A673 (cell line): ENCODE results near the gene PGA3. TPM values are rescaled to one million over a fixed set of nuclear protein-coding genes. Genes with fewer than 3 reads are reported as not detected.

Source experiments
- BruUV-seq: library from RNA; stranded (reverse); fragments of 400-500 nt; replicated peaks from 2 replicates; lab custom pipeline; 2021; lab: Mats Ljungman, UMichigan
- CTCF ChIA-PET: fragments of 300-600 bp; sonication (Branson Sonifier 250); formaldehyde crosslinking; loops from one replicate; lab custom pipeline; 2022; ENCODE audit warnings: antibody characterized with exemption; lab: Charles Lee
- POLR2A ChIA-PET: fragments of 300-600 bp; sonication (Branson Sonifier 250); formaldehyde crosslinking; loops from one replicate; lab custom pipeline; 2022; ENCODE audit warnings: antibody characterized with exemption; ENCODE audit not compliant: low non-redundant PET; lab: Charles Lee
- DNase-seq: peaks from one replicate; pipeline ENCODE4 v3.0.0-alpha.2; 2015; ENCODE audit warnings: low spot score
- H3K27ac ChIP-seq: fragments of 200-600 bp; sonication (generic); 2 replicates; pipeline ENCODE4 v1.5.1; 2016; ENCODE audit warnings: mixed run types, low read depth, mild to moderate bottlenecking, mixed read lengths, antibody characterized with exemption, low read length; ENCODE audit not compliant: poor library complexity, severe bottlenecking
- H3K27me3 ChIP-seq: fragments of 200-600 bp; sonication (generic); replicated peaks from 2 replicates; pipeline ENCODE4 v1.6.1; 2017; ENCODE audit warnings: mixed run types, low read depth, mild to moderate bottlenecking, mixed read lengths, antibody characterized with exemption, low read length; ENCODE audit not compliant: insufficient read depth, poor library complexity
- H3K36me3 ChIP-seq: fragments of 200-600 bp; sonication (generic); 2 replicates; pipeline ENCODE4 v1.6.1; 2016; ENCODE audit warnings: mixed run types, mild to moderate bottlenecking, mixed read lengths, antibody characterized with exemption, low read length; ENCODE audit not compliant: insufficient read depth, poor library complexity, severe bottlenecking
- H3K4me1 ChIP-seq: fragments of 200-600 bp; sonication (generic); 2 replicates; pipeline ENCODE4 v1.6.1; 2017; ENCODE audit warnings: mixed run types, mild to moderate bottlenecking, mixed read lengths, antibody characterized with exemption, low read length; ENCODE audit not compliant: insufficient read depth, poor library complexity, severe bottlenecking
- H3K4me3 ChIP-seq: fragments of 200-600 bp; sonication (generic); 2 replicates; pipeline ENCODE4 v1.5.1; 2016; ENCODE audit warnings: low read depth, mixed run types, mild to moderate bottlenecking, mixed read lengths, low read length; ENCODE audit not compliant: poor library complexity, severe bottlenecking
- H3K9me3 ChIP-seq: fragments of 200-600 bp; sonication (generic); 2 replicates; pipeline ENCODE4 v1.6.1; 2016; ENCODE audit warnings: mixed run types, low read depth, mild to moderate bottlenecking, mixed read lengths, antibody characterized with exemption, low read length; ENCODE audit not compliant: poor library complexity, severe bottlenecking
- CTCF ChIP-seq: fragments of 300-800, 200-600 bp; sonication (generic); conservative IDR thresholded peaks from 2 replicates; pipeline ENCODE4 v1.5.1; 2017; ENCODE audit warnings: low read depth, mild to moderate bottlenecking, antibody characterized with exemption, low read length, moderate library complexity, mixed read lengths
- EZH2 ChIP-seq: fragments of 200-600 bp; sonication (generic); IDR thresholded peaks from 2 replicates; pipeline ENCODE4 v1.6.1; 2017; ENCODE audit warnings: borderline replicate concordance, low read depth, mild to moderate bottlenecking, mixed read lengths, antibody characterized with exemption, low read length; ENCODE audit not compliant: poor library complexity, severe bottlenecking
- intact Hi-C: fragments of 100-400 bp; cut with micrococcal nuclease; formaldehyde crosslinking; loops from one replicate; pipeline ENCODE4 v1.10.0; 2022; ENCODE audit not compliant: unreplicated experiment
- total RNA-seq: library from RNA; stranded (reverse); gene quantifications from 2 replicates; pipeline ENCODE4 v1.2.3, GENCODE V29; 2021

PGA3 gene
- total RNA-seq, 1 experiment from 2014 or later = not detected

GRCh38 chr11:61256710-61257482, 53.6 kb downstream of the PGA3 start:
- H3K9me3 ChIP-seq = no peaks in the 10 kb centered on the region
- intact Hi-C loops = no loop called here
- BruUV-seq = no TSS peak
- ChIA-PET CTCF (no interaction called here), POLR2A (no interaction called here)
- no peaks in the 10 kb centered on the region for H3K4me1 ChIP-seq
- H3K27me3 ChIP-seq = no peaks in the 10 kb centered on the region
- H3K4me3 ChIP-seq = no peak overlapping the region
- H3K27ac ChIP-seq = no peak overlapping the region
- H3K36me3 ChIP-seq = no peaks in the 10 kb centered on the region
- DNase-seq = no peak
- TF ChIP-seq CTCF = no peak
- no peak for TF ChIP-seq EZH2

- no peaks in the 10 kb centered on the region for H3K4me1 ChIP-seq
- intact Hi-C loops = no loop called here
- CTCF ChIA-PET = no interaction called here
- no peak overlapping the region for H3K27ac ChIP-seq
- no peak overlapping the region for H3K4me3 ChIP-seq
- DNase-seq = no peak
- BruUV-seq = no TSS peak
- TF ChIP-seq EZH2 (no peak), CTCF (no peak)
- no peaks in the 10 kb centered on the region for H3K36me3 ChIP-seq
- H3K27me3 ChIP-seq = no peaks in the 10 kb centered on the region
- H3K9me3 ChIP-seq = no peaks in the 10 kb centered on the region
- POLR2A ChIA-PET = no interaction called here
Measured at GRCh38 chr11:61258546-61258945, 55.2 kb downstream of the PGA3 start.

- intact Hi-C loops = no loop called here
- no peak overlapping the region for H3K27ac ChIP-seq
- H3K27me3 ChIP-seq = no peaks in the 10 kb centered on the region
- BruUV-seq = no TSS peak
- DNase-seq = no peak
- no peak overlapping the region for H3K4me3 ChIP-seq
- ChIA-PET CTCF (no interaction called here), POLR2A (no interaction called here)
- H3K36me3 ChIP-seq = no peaks in the 10 kb centered on the region
- TF ChIP-seq EZH2 = no peak
- no peak for TF ChIP-seq CTCF
- H3K9me3 ChIP-seq = no peaks in the 10 kb centered on the region
- H3K4me1 ChIP-seq = no peaks in the 10 kb centered on the region
Measured at GRCh38 chr11:61259363-61259762, 56.0 kb downstream of the PGA3 start.

Other genes with a start within 250 kb of the PGA3 start
- gene CD6, start 231.8 kb upstream of the PGA3 start, total RNA-seq = not detected in 2 replicates
- gene CD5, start 101.0 kb upstream of the PGA3 start, total RNA-seq = not detected in 2 replicates
- gene VPS37C, start 42.1 kb upstream of the PGA3 start, total RNA-seq = 29.7 and 32.7 TPM in 2 replicates
- not detected in 2 replicates for gene PGA4, start 18.8 kb downstream of the PGA3 start, total RNA-seq
- gene PGA5, start 37.7 kb downstream of the PGA3 start, total RNA-seq = not detected in 2 replicates
- gene VWCE, start 91.8 kb downstream of the PGA3 start, total RNA-seq = 8.0 and 8.6 TPM in 2 replicates
- gene DDB1, start 129.6 kb downstream of the PGA3 start, total RNA-seq = 305 and 307 TPM in 2 replicates
- gene TKFC, start 129.7 kb downstream of the PGA3 start, total RNA-seq = 82.3 and 94.2 TPM in 2 replicates
- 42.1 and 54.7 TPM in 2 replicates for gene CYB561A3, start 158.4 kb downstream of the PGA3 start, total RNA-seq
- gene TMEM138, start 158.9 kb downstream of the PGA3 start, total RNA-seq = 58.8 and 82.8 TPM in 2 replicates
- gene TMEM216, start 189.1 kb downstream of the PGA3 start, total RNA-seq = 11.5 and 11.6 TPM in 2 replicates
- gene CPSF7, start 226.5 kb downstream of the PGA3 start, total RNA-seq = 160 and 162 TPM in 2 replicates
- 46.6 and 49.1 TPM in 2 replicates for gene SDHAF2, start 226.6 kb downstream of the PGA3 start, total RNA-seq